ENCODE data around the gene SAMD13. TPM values are rescaled to one million over a fixed set of nuclear protein-coding genes. Genes with fewer than 3 reads are reported as not detected.

The SAMD13 gene
- total RNA-seq, 1 experiment from 2014 or later: 2.2 TPM

GRCh38 chr1:84265867-84266266, 35.6 kb upstream of the SAMD13 start:
- Histone ChIP-seq H3K4me3 (ENCODE audit: low read depth in 2 of 2, low read length in 2 of 2) (no peak overlapping the region), H3K27ac (ENCODE audit: low read length) (no peak overlapping the region), H3K9me3 (ENCODE audit: control insufficient read depth, insufficient read depth, low read depth, low read length) (no peaks in the 10 kb centered on the region), H3K36me3 (ENCODE audit: control insufficient read depth, insufficient read depth, low read length) (no peaks in the 10 kb centered on the region), H3K4me1 (ENCODE audit: control insufficient read depth, insufficient read depth, low read length) (peaks cover 2% of the 10 kb centered on the region), H3K27me3 (ENCODE audit: control insufficient read depth, insufficient read depth, low read length) (no peaks in the 10 kb centered on the region)
- intact Hi-C loops (cut with micrococcal nuclease; ENCODE audit: unreplicated experiment) (no loop called here), in situ Hi-C loops (cut with HindIII; ENCODE audit: low pct_unique_long_range_greater_than_20kb, low sequenced_read_pairs) (no loop called here)
- ChIA-PET POLR2A (interaction anchor here (0.5 to 0.6 kb wide), 4 partner anchors 20 to 791 kb away, joined by 3 to 7 read pairs (median 6); no protein-coding TSS in a partner anchor), CTCF (no interaction called here)
- BruUV-seq (replicated peaks): no TSS peak
- DNase-seq (ENCODE audit: low read depth, low spot score): no peak
- ATAC-seq: no peak
- TF ChIP-seq POLR2AphosphoS5 (IDR thresholded peaks at IDR 0.05; ENCODE audit: low read depth, low read length) (no peak), CTCF (IDR thresholded peaks at IDR 0.05) (no peak), SIN3A (IDR thresholded peaks at IDR 0.05; ENCODE audit: borderline replicate concordance, insufficient read depth, low read depth, low read length) (no peak), REST (IDR thresholded peaks at IDR 0.05; ENCODE audit: insufficient read depth in 1 of 2, low read depth in 2 of 2, low read length in 1 of 2) (no peak), TCF7L2 (IDR thresholded peaks at IDR 0.05; ENCODE audit: low read depth, low read length) (no peak)

GRCh38 chr1:84266748-84267147, 34.8 kb upstream of the SAMD13 start:
- H3K4me3 ChIP-seq (ENCODE audit: low read depth in 2 of 2, low read length in 2 of 2): no peak overlapping the region
- no peaks in the 10 kb centered on the region for H3K9me3 ChIP-seq (ENCODE audit: control insufficient read depth, insufficient read depth, low read depth, low read length)
- DNase-seq (ENCODE audit: low read depth, low spot score) (no peak), ATAC-seq (no peak)
- ChIA-PET CTCF (no interaction called here), POLR2A (no interaction called here)
- no peaks in the 10 kb centered on the region for H3K36me3 ChIP-seq (ENCODE audit: control insufficient read depth, insufficient read depth, low read length)
- H3K4me1 ChIP-seq (ENCODE audit: control insufficient read depth, insufficient read depth, low read length): peaks cover 6% of the 10 kb centered on the region
- no peaks in the 10 kb centered on the region for H3K27me3 ChIP-seq (ENCODE audit: control insufficient read depth, insufficient read depth, low read length)
- intact Hi-C loops (cut with micrococcal nuclease; ENCODE audit: unreplicated experiment) (no loop called here), in situ Hi-C loops (cut with HindIII; ENCODE audit: low pct_unique_long_range_greater_than_20kb, low sequenced_read_pairs) (no loop called here)
- no peak for TF ChIP-seq TCF7L2 (IDR thresholded peaks at IDR 0.05; ENCODE audit: low read depth, low read length)
- no peak for TF ChIP-seq CTCF (IDR thresholded peaks at IDR 0.05)
- no peak for TF ChIP-seq SIN3A (IDR thresholded peaks at IDR 0.05; ENCODE audit: borderline replicate concordance, insufficient read depth, low read depth, low read length)
- TF ChIP-seq REST (IDR thresholded peaks at IDR 0.05; ENCODE audit: insufficient read depth in 1 of 2, low read depth in 2 of 2, low read length in 1 of 2): no peak
- no peak for TF ChIP-seq POLR2AphosphoS5 (IDR thresholded peaks at IDR 0.05; ENCODE audit: low read depth, low read length)
- no TSS peak for BruUV-seq (replicated peaks)
- no peak overlapping the region for H3K27ac ChIP-seq (ENCODE audit: low read length)

Measured in Panc1 (cell line).